Measurements from ENCODE around the gene KDM4D.

KDM4D gene

GRCh38 chr11:94938095-94939055 lies 35.1 kb upstream of the KDM4D start:
- Histone ChIP-seq H3F3A (ENCODE audit: insufficient read depth) (no peaks in the 10 kb centered on the region), H3K4me3 (ENCODE audit: insufficient read depth, low read length, poor library complexity, severe bottlenecking) (no peak overlapping the region), H3K9ac (ENCODE audit: low read length) (no peak overlapping the region), H3K79me2 (ENCODE audit: insufficient read depth, low read length) (no peaks in the 10 kb centered on the region), H2AFZ (ENCODE audit: low read depth, low read length, severe bottlenecking) (no peak overlapping the region), H3K4me2 (ENCODE audit: low read depth, low read length, poor library complexity, severe bottlenecking) (no peak overlapping the region), H4K20me1 (ENCODE audit: low read depth, low read length) (no peaks in the 10 kb centered on the region), H3K9me3 (ENCODE audit: insufficient read depth, low read length) (no peaks in the 10 kb centered on the region), H3K9me2 (replicated peaks; ENCODE audit: insufficient read depth, low read length) (no peaks in the 10 kb centered on the region), H3K27me3 (ENCODE audit: low read length) (no peaks in the 10 kb centered on the region), H3K36me3 (ENCODE audit: low read length) (no peaks in the 10 kb centered on the region), H3K27ac (ENCODE audit: low read depth, low read length) (no peak overlapping the region)
- no peak for TF ChIP-seq CTCF (IDR thresholded peaks at IDR 0.05; ENCODE audit: insufficient read depth, low read length, poor library complexity, severe bottlenecking)
- TF ChIP-seq EZH2phosphoT487 (conservative IDR thresholded peaks at IDR 0.05; ENCODE audit: low read length), result no peak

GRCh38 chr11:94939346-94939745 lies 34.2 kb upstream of the KDM4D start:
- no peaks in the 10 kb centered on the region for H3K9me2 ChIP-seq (replicated peaks; ENCODE audit: insufficient read depth, low read length)
- TF ChIP-seq CTCF (IDR thresholded peaks at IDR 0.05; ENCODE audit: insufficient read depth, low read length, poor library complexity, severe bottlenecking), result no peak
- TF ChIP-seq EZH2phosphoT487 (conservative IDR thresholded peaks at IDR 0.05; ENCODE audit: low read length), result no peak
- no peak overlapping the region for H3K4me2 ChIP-seq (ENCODE audit: low read depth, low read length, poor library complexity, severe bottlenecking)
- H3K4me3 ChIP-seq (ENCODE audit: insufficient read depth, low read length, poor library complexity, severe bottlenecking), result no peak overlapping the region
- H3K27ac ChIP-seq (ENCODE audit: low read depth, low read length), result no peak overlapping the region
- H3K9me3 ChIP-seq (ENCODE audit: insufficient read depth, low read length), result no peaks in the 10 kb centered on the region
- no peaks in the 10 kb centered on the region for H3K27me3 ChIP-seq (ENCODE audit: low read length)
- no peaks in the 10 kb centered on the region for H4K20me1 ChIP-seq (ENCODE audit: low read depth, low read length)
- no peaks in the 10 kb centered on the region for H3K79me2 ChIP-seq (ENCODE audit: insufficient read depth, low read length)
- no peaks in the 10 kb centered on the region for H3F3A ChIP-seq (ENCODE audit: insufficient read depth)
- H3K36me3 ChIP-seq (ENCODE audit: low read length), result no peaks in the 10 kb centered on the region
- H2AFZ ChIP-seq (ENCODE audit: low read depth, low read length, severe bottlenecking), result no peak overlapping the region
- H3K9ac ChIP-seq (ENCODE audit: low read length), result no peak overlapping the region

GRCh38 chr11:94941131-94941530 lies 32.4 kb upstream of the KDM4D start:
- H4K20me1 ChIP-seq (ENCODE audit: low read depth, low read length), result no peaks in the 10 kb centered on the region
- TF ChIP-seq EZH2phosphoT487 (conservative IDR thresholded peaks at IDR 0.05; ENCODE audit: low read length) (no peak), CTCF (IDR thresholded peaks at IDR 0.05; ENCODE audit: insufficient read depth, low read length, poor library complexity, severe bottlenecking) (no peak)
- H2AFZ ChIP-seq (ENCODE audit: low read depth, low read length, severe bottlenecking), result no peak overlapping the region
- no peaks in the 10 kb centered on the region for H3K9me3 ChIP-seq (ENCODE audit: insufficient read depth, low read length)
- H3K79me2 ChIP-seq (ENCODE audit: insufficient read depth, low read length), result no peaks in the 10 kb centered on the region
- H3K9me2 ChIP-seq (replicated peaks; ENCODE audit: insufficient read depth, low read length), result no peaks in the 10 kb centered on the region
- H3K27ac ChIP-seq (ENCODE audit: low read depth, low read length), result no peak overlapping the region
- no peak overlapping the region for H3K9ac ChIP-seq (ENCODE audit: low read length)
- H3F3A ChIP-seq (ENCODE audit: insufficient read depth), result no peaks in the 10 kb centered on the region
- no peaks in the 10 kb centered on the region for H3K27me3 ChIP-seq (ENCODE audit: low read length)
- no peak overlapping the region for H3K4me3 ChIP-seq (ENCODE audit: insufficient read depth, low read length, poor library complexity, severe bottlenecking)
- no peak overlapping the region for H3K4me2 ChIP-seq (ENCODE audit: low read depth, low read length, poor library complexity, severe bottlenecking)
- H3K36me3 ChIP-seq (ENCODE audit: low read length), result no peaks in the 10 kb centered on the region

Data from SU-DHL-6 (cell line).